Astrocyte of the hippocampus (primary cell): Measurements from ENCODE around the gene NEK10.

Source experiments
- DNase-seq: peaks from one replicate; pipeline ENCODE4 v3.0.0; 2011; ENCODE audit warnings: low read depth, low spot score

NEK10 gene

GRCh38 chr3:27114129-27114528 is 255.1 kb downstream of the NEK10 start:
- DNase-seq = no peak

GRCh38 chr3:27110020-27110419 is 259.2 kb downstream of the NEK10 start:
- no peak for DNase-seq

- DNase-seq = no peak
Measured at GRCh38 chr3:27108322-27108721, 260.9 kb downstream of the NEK10 start.

- DNase-seq = no peak
Measured at GRCh38 chr3:27105904-27106303, 263.3 kb downstream of the NEK10 start.

DNA sequence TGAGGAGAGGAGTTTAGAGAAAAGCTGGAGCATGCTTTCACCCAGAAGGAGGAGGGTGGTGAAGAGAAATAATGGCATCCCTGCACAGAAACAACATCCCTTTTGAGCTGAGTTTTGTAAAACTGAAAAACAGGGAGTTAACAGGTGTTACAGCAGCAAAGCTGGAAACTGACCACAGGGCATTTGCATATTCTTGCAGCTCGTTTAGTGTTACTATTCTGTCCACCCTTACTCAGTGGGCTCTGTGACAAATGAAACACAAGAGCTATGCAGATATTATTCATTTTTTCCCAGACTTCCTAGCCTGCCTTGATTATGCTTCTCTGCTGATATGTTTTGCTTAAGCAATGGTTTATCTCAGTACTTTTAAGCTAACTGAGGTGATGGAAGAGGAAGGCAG is 272.0 kb downstream of the NEK10 start:
- no peak for DNase-seq

DNA sequence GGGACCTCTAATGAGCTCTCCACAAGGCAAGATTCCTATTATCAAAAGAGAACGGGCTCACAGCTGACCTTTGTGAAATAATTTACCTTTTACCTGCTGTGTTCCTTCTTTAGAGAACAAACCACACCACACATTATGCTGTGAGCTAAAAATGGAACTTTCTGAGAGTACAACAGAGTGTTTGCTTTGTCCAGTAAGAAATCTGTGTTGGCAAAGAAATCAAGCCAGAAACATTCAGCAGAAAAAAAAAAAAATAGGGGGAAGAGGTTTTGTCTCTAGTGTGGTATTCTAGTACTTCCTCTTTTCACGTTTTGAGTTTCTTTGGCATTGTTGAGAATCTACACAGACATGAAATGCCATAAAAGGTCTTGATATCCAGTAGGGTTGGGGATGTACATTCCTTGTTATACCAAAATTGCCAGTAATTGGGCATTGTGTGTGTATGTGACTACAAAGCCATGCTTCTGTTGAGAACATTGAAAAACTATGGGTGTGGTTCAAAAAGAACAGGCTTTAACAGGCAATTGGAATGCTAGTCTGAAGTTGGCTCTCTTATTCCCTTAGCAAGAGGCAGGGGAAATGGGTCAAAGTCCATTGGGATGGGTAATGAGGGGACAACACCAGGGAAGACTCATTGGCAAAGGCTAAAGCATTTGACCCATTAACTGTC is 273.5 kb downstream of the NEK10 start:
- no peak for DNase-seq

DNA sequence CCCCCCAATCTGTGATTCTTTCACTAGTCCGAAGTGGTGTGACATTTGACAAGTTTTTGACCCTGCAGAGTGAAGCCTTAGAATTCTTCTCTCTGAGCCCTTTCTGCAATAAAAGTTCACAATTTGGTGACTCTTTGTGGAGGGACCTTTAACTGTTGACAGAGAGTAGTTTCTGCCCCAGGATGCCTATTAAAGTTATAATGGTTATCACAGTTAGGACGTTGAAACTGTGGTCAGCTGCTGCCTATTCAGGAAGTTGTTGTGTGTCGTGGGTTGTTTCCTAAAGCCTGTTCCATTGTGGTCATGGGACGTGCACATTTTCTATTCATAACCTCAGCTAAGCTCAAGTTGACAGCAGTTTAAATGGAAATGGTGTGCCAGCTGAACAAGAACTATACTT is 274.5 kb downstream of the NEK10 start:
- DNase-seq = no peak

- no peak for DNase-seq
Measured at GRCh38 chr3:27093771-27094170, 275.4 kb downstream of the NEK10 start.

GRCh38 chr3:27090275-27091041 is 278.7 kb downstream of the NEK10 start:
- no peak for DNase-seq

DNA sequence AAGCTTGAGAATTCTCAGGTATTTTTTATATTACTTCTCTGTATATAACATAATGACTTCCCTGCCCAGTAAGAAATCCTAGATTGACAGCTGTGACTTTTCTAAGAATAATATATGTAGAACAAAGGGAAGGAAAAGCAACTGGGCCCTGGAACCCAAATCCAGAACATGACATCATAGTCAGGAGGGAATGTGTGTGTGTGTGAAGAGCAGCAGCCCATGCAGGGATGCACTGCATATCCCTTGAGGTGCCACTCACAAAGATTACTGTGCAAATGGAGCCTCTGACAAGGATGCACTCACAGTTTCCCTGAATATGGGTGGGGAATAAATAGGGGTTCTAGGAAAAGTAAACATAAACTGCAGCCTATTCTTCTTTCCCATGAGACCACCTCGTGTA is 279.5 kb downstream of the NEK10 start:
- no peak for DNase-seq

GRCh38 chr3:27089068-27089467 is 280.1 kb downstream of the NEK10 start:
- DNase-seq = peak; percentile 58

DNA sequence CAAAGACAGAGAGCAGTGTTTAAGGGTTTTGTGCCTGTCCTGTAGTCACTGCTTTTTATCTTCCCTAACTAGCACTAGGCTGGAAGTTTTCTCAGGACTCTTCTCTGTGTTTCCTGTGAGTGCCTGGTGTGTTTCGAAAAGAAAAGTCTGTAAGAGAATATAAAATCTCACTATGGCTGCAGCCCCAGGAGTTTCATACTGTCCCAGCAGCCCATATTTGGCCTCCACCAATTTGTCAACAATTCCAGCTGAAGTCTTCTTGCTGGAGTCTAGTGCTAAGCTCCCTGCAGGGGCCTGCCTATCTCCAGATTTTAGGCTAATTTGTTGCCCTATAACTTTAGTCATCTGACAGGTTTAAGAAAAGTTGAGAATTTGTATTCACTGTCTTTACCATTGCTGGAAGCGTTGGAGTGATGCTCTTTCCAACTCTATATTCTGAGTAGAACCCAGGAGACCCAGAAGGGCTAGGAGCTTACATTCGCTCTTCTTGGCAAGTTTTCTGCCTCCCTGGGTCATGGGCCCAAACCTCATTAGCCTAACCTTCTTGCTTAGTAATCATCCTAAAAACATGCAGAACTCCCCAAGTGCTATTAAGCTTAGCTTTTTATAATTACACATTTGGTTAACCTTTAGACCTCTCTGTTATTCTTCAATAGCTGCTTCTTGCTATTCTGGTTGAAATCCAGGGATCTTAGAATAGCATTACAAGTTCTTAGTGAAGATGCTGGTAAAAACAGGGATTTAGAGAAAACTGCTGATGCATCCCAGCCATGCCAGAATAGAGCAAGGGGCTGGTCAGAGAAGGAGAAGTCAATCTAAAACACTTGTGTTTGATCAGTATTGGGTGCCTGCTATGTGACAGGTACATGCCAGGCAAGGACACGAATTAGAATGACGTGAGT is 283.1 kb downstream of the NEK10 start:
- DNase-seq = no peak

DNA sequence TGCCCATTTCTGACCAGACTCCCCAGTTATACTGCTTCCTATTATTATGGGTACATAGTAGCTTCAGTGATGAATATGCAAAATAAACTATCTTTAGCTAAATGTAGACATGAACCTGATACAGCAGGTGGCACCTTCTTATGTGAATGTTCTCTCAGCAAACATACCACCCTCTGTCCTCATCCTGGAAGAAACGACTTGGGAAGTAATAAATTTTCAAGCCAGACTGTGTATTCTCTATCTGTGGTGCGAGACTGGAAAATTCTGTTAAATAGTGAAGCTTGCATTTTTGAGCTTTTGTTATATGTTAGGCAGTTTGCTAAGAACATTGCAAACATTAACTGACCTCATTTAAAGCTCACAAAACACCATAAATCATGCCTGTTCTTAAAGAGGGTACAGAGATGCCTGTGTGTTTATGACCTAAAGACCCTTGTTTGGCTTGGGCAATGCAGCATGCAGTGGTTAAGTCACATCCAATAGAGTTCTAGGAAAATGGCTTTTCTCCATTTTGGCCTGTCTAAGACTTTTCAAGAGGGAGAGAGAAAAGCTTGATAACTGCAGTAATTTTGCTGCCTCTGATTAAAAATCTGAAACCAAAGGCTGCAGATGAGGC is 287.1 kb downstream of the NEK10 start:
- no peak for DNase-seq

DNA sequence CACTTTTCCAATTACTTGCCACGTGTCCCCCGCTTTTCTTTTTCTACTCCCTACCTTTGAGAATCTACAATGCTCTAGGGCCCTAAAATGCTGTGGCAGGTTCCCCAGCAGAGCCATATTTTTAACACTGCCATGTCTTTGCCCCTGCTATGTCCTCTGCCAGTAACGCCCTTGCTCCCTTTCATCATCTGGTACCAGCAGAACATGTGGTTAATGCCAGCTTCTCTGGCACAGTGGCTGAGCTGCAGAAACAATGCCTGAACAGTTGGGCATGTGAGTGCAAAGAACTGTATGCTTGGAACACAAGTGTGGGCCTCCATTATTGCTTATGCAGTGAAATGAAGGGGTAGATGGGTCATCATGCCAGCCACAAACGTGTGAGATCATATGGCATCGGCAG is 287.6 kb downstream of the NEK10 start:
- DNase-seq = no peak

DNA sequence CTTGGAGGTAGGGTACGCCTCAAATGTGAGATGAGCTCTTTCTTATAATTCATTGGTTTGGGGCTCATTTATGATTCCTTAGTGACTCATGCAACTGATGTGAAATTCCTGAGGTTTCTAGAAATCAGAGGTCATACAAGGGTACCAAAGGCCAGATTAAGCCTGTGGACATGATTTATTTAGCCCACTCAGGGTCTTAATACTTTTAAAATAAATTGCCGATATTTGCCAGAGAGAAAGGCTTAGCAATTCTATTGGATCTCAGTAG is 289.0 kb downstream of the NEK10 start:
- DNase-seq = no peak

GRCh38 chr3:27079427-27080257 is 289.5 kb downstream of the NEK10 start:
- no peak for DNase-seq

DNA sequence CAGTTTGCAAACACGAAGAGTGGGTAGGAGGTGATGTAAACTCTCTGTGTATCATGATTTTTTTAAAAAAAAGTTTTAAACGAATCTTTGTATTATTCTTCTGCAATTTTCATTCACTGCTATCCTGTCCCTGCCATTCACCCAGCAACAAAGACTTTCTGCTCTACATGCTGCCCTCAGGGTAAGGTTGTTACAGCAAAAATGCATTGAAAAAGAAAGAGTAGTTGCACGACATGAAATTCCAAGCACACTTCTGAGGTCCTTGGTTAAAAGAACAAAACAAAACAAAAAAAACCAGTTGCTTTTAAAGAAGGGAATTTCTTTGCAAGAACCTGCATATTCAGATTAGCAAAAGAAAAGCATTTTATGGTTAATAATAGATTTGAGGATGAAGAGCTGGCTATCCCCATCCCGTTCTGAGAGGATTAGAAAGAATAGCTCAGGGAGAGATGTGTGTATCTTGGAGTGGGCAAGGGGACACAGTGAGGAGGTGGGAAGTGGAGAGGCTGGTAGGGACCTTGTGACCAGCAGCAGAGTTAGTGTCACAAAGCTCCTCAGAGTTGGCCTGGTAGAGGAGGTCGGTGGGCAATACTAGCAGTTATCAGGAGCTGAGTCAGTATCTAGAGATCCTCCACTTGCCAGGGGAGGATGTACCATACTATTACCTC is 290.8 kb downstream of the NEK10 start:
- no peak for DNase-seq

DNA sequence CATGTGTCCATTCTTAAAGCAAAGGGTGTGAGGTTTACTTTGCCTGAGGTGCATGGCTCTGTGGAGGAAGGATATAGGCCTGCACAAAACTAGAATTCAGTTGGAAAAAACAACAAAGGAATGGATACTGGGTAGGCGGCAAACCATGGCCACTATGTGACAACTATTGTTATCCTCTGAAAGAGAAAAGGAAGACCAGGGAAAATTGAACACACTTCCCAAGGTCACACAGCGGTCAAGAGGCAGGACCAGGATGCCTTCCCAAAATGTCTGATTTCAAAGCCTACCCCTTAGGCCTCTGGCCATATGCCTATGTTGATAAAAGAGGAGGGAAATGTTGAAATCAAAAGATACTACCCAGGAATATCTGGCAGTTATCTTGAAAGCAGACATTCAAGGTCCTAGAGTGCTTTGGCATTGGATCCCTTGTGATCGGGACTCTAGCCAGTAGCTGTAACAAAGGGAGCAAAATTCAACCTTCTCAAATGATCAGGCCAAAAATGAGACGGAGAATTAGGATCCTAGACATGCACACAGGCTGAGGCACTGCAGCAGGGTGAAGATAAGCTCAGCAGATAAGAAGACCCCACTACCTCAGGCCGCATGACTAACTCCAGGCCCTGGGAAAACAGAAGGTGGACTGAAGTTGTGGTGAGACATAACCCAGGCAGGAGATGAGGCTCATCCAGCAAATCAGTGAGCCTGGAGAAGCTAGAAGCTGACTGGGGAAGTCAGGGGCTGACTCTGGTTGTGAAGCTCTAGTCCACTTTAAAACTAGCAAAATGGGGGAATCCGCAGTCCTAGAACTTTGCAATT is 292.2 kb downstream of the NEK10 start:
- DNase-seq = no peak

- DNase-seq = no peak
Measured at GRCh38 chr3:27074914-27075313, 294.3 kb downstream of the NEK10 start.

DNA sequence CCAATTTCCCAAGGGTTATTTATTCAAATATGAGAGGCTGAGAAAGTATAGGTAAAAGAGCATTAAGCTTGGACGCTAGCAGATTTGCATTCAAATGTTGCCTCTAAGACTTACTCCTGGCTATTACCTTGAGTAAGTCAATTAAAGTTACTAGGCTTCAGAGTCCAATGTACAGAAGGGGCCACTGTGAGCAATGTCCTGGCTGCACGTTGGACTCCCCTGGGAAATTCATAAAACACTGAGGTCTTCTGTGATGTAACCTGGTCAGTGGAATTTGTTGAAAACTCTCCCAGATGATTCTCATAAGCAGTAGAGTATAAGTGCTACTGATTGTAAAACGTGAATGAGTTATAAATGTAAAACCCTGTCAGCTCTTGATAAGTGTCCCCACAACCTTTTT is 295.3 kb downstream of the NEK10 start:
- DNase-seq = no peak
